H9 (cell line): Measurements from ENCODE around the gene PRKCI. TPM values are rescaled to one million over a fixed set of nuclear protein-coding genes. Genes with fewer than 3 reads are reported as not detected.

ENCODE experiments used
- DNase-seq: peaks from one replicate; pipeline ENCODE4 v3.0.0-alpha.2; 2017
- H2AFZ ChIP-seq: one replicate; pipeline ENCODE4 v1.6.1; 2013; ENCODE audit warnings: mild to moderate bottlenecking, low read length, control low read depth, moderate library complexity
- H2AK5ac ChIP-seq: 2 replicates; pipeline ENCODE4 v1.6.1; 2013; ENCODE audit warnings: low read length, control low read depth, mixed read lengths; ENCODE audit not compliant: insufficient read length
- H2BK120ac ChIP-seq: one replicate; pipeline ENCODE4 v1.6.1; 2013; ENCODE audit warnings: low read depth, mild to moderate bottlenecking, low read length, control low read depth, inconsistent platforms; ENCODE audit not compliant: poor library complexity, severe bottlenecking
- H2BK12ac ChIP-seq: 2 replicates; pipeline ENCODE4 v1.6.1; 2013; ENCODE audit warnings: low read length, control low read depth, mixed read lengths, low read depth; ENCODE audit not compliant: insufficient read length
- H2BK15ac ChIP-seq: 2 replicates; pipeline ENCODE4 v1.6.1; 2013; ENCODE audit warnings: low read depth, low read length, control low read depth
- H2BK20ac ChIP-seq: one replicate; pipeline ENCODE4 v1.6.1; 2013; ENCODE audit warnings: low read depth, mild to moderate bottlenecking, low read length, control low read depth, inconsistent platforms; ENCODE audit not compliant: poor library complexity, severe bottlenecking
- H2BK5ac ChIP-seq: 2 replicates; pipeline ENCODE4 v1.6.1; 2013; ENCODE audit warnings: low read length, control low read depth, mixed read lengths; ENCODE audit not compliant: insufficient read length
- H3K14ac ChIP-seq: 2 replicates; pipeline ENCODE4 v1.6.1; 2013; ENCODE audit warnings: low read length, control low read depth; ENCODE audit not compliant: insufficient read depth
- H3K18ac ChIP-seq: 2 replicates; pipeline ENCODE4 v1.6.1; 2013; ENCODE audit warnings: low read depth, mild to moderate bottlenecking, mixed read lengths, low read length, control low read depth; ENCODE audit not compliant: insufficient read length
- H3K23ac ChIP-seq: 2 replicates; pipeline ENCODE4 v1.6.1; 2013; ENCODE audit warnings: low read length, control low read depth, mixed read lengths, low read depth; ENCODE audit not compliant: insufficient read length
- H3K23me2 ChIP-seq: 2 replicates; pipeline ENCODE4 v1.6.1; 2013; ENCODE audit warnings: low read depth, mild to moderate bottlenecking, mixed read lengths, low read length, control low read depth; ENCODE audit not compliant: insufficient read length, poor library complexity, severe bottlenecking
- H3K27ac ChIP-seq: 2 replicates; pipeline ENCODE4 v1.5.1; 2013; ENCODE audit warnings: low read length, control low read depth, mixed read lengths, low read depth; ENCODE audit not compliant: insufficient read length
- H3K27me3 ChIP-seq: 2 replicates; pipeline ENCODE4 v1.6.1; 2013; ENCODE audit warnings: low read length, control low read depth, inconsistent platforms; ENCODE audit not compliant: insufficient read depth
- H3K4ac ChIP-seq: 2 replicates; pipeline ENCODE4 v1.6.1; 2013; ENCODE audit warnings: low read depth, mild to moderate bottlenecking, control low read depth, inconsistent platforms, low read length, moderate library complexity
- H3K4me1 ChIP-seq: 2 replicates; pipeline ENCODE4 v1.6.1; 2013; ENCODE audit warnings: low read length, control low read depth, inconsistent platforms; ENCODE audit not compliant: insufficient read depth
- H3K4me2 ChIP-seq: 2 replicates; pipeline ENCODE4 v1.6.1; 2013; ENCODE audit warnings: low read length, control low read depth, mixed read lengths; ENCODE audit not compliant: insufficient read length, insufficient read depth
- H3K56ac ChIP-seq: 2 replicates; pipeline ENCODE4 v1.6.1; 2013; ENCODE audit warnings: low read depth, mild to moderate bottlenecking, mixed read lengths, low read length, control low read depth; ENCODE audit not compliant: insufficient read length
- H3K79me1 ChIP-seq: 2 replicates; pipeline ENCODE4 v1.6.1; 2013; ENCODE audit warnings: low read depth, mild to moderate bottlenecking, moderate library complexity, low read length, control low read depth, inconsistent platforms; ENCODE audit not compliant: insufficient read depth, poor library complexity, severe bottlenecking
- H3K79me2 ChIP-seq: 2 replicates; pipeline ENCODE4 v1.6.1; 2013; ENCODE audit warnings: low read length, control low read depth, inconsistent platforms; ENCODE audit not compliant: insufficient read depth
- H3K9ac ChIP-seq: 2 replicates; pipeline ENCODE4 v1.6.1; 2013; ENCODE audit warnings: low read length, control low read depth, mixed read lengths; ENCODE audit not compliant: insufficient read length; ENCODE audit errors: extremely low read depth
- H3K9me3 ChIP-seq: one replicate; pipeline ENCODE4 v1.6.1; 2013; ENCODE audit warnings: low read depth, low read length, inconsistent platforms; ENCODE audit not compliant: control insufficient read depth
- H3T11ph ChIP-seq: one replicate; pipeline ENCODE4 v1.6.1; 2013; ENCODE audit warnings: mild to moderate bottlenecking, low read length, control low read depth, inconsistent platforms
- H4K20me1 ChIP-seq: one replicate; pipeline ENCODE4 v1.6.1; 2013; ENCODE audit not compliant: control insufficient read depth, insufficient read length, insufficient read depth
- H4K5ac ChIP-seq: 2 replicates; pipeline ENCODE4 v1.6.1; 2013; ENCODE audit warnings: low read depth, mild to moderate bottlenecking, mixed read lengths, low read length, control low read depth; ENCODE audit not compliant: insufficient read length
- H4K8ac ChIP-seq: replicated peaks from 2 replicates; pipeline ENCODE4 v1.6.1; 2013; ENCODE audit warnings: low read length, control low read depth, mixed read lengths, low read depth; ENCODE audit not compliant: insufficient read length
- H4K91ac ChIP-seq: 2 replicates; pipeline ENCODE4 v1.6.1; 2013; ENCODE audit warnings: low read depth, mild to moderate bottlenecking, moderate library complexity, mixed read lengths, low read length, control low read depth; ENCODE audit not compliant: insufficient read length
- H3K27ac Mint-ChIP-seq, 3 experiments: 2 replicates in 2 of 3; 3 replicates in 1 of 3; pipeline ENCODE4 v1.8.0; 2020 to 2021; ENCODE audit warnings: mixed read lengths in 3 of 3, mild to moderate bottlenecking in 1 of 3, moderate library complexity in 1 of 3
- H3K27me3 Mint-ChIP-seq: 2 replicates; pipeline ENCODE4 v1.8.0; 2021; ENCODE audit warnings: low read depth, mild to moderate bottlenecking, moderate library complexity, mixed read lengths
- H3K36me3 Mint-ChIP-seq, 3 experiments: 2 replicates in 2 of 3; 3 replicates in 1 of 3; pipeline ENCODE4 v1.8.0; 2020 to 2021; ENCODE audit warnings: low read depth in 3 of 3, mixed read lengths in 3 of 3; ENCODE audit not compliant: insufficient read depth in 1 of 3
- H3K4me1 Mint-ChIP-seq, 2 experiments: 2 replicates each; pipeline ENCODE4 v1.8.0; 2020; ENCODE audit warnings: mixed read lengths in 2 of 2
- H3K4me3 Mint-ChIP-seq, 2 experiments: 2 replicates in 1 of 2; 3 replicates in 1 of 2; pipeline ENCODE4 v1.8.0; 2020 to 2021; ENCODE audit warnings: mild to moderate bottlenecking in 2 of 2, mixed read lengths in 2 of 2, moderate library complexity in 1 of 2
- H3K9me3 Mint-ChIP-seq, 2 experiments: 2 replicates in 1 of 2; 3 replicates in 1 of 2; pipeline ENCODE4 v1.8.0; 2020; ENCODE audit warnings: mild to moderate bottlenecking in 2 of 2, mixed read lengths in 2 of 2, moderate library complexity in 1 of 2
- WGBS: extraction: QIAGEN DNeasy Blood & Tissue Kit; methylation state at CpG from one replicate; pipeline ENCODE4 v1.1.7; 2013; ENCODE audit warnings: missing lambda C conversion rate, low lambda C conversion rate, mixed read lengths; ENCODE audit not compliant: insufficient read length; ENCODE audit errors: extremely low coverage; 5-methylcytosine and 5-hydroxymethylcytosine counted together
- total RNA-seq: library from RNA; stranded (reverse); gene quantifications from 2 replicates; pipeline ENCODE4 v1.2.1, GENCODE V29; 2021
- TF ChIP-seq, protein P1 (sequence below): fragments of 200-600 bp; sonication (generic); conservative IDR thresholded peaks from 3 replicates; pipeline ENCODE4 v1.8.0; 2021; ENCODE audit warnings: antibody characterized with exemption, mild to moderate bottlenecking

Gene PRKCI
- total RNA-seq, 1 experiment from 2014 or later = 71.1 TPM

DNA sequence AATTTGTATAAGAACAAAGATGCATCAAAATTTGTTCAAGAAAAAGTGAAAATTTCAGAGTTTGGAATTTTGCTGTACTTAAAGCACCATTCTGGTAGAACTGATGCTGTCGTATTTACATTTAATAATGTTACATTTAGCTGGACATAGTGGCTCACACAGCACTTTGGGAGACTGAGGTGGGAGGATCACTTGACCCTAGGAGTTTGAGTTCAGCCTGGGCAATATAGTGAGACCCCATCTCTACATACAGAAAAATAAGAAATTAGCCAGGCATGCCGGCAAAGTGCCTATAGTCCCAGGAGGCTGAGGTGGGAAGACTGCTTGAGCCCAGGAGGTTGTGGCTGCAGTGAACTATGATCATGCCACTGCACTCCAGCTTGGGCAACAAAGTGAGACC is 83.8 kb downstream of the PRKCI start:
- TF ChIP-seq, protein P1, sequence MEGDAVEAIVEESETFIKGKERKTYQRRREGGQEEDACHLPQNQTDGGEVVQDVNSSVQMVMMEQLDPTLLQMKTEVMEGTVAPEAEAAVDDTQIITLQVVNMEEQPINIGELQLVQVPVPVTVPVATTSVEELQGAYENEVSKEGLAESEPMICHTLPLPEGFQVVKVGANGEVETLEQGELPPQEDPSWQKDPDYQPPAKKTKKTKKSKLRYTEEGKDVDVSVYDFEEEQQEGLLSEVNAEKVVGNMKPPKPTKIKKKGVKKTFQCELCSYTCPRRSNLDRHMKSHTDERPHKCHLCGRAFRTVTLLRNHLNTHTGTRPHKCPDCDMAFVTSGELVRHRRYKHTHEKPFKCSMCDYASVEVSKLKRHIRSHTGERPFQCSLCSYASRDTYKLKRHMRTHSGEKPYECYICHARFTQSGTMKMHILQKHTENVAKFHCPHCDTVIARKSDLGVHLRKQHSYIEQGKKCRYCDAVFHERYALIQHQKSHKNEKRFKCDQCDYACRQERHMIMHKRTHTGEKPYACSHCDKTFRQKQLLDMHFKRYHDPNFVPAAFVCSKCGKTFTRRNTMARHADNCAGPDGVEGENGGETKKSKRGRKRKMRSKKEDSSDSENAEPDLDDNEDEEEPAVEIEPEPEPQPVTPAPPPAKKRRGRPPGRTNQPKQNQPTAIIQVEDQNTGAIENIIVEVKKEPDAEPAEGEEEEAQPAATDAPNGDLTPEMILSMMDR = no peak
- Mint-ChIP-seq H3K4me3 (no peak overlapping the region), H3K27ac (no peak overlapping the region), H3K4me1 (peaks cover 2 to 7% of the 10 kb centered on the region in 2 experiments), H3K36me3 (peaks cover 1 to 18% (median 8%) of the 10 kb centered on the region in 3 experiments; a peak in 4 of 7 replicates), H3K9me3 (no peaks in the 10 kb centered on the region), H3K27me3 (no peaks in the 10 kb centered on the region)
- H2AFZ ChIP-seq = no peak overlapping the region
- no peak overlapping the region for H3K56ac ChIP-seq
- no peak overlapping the region for H2BK5ac ChIP-seq
- H3K23ac ChIP-seq = no peak overlapping the region
- no peak overlapping the region for H4K5ac ChIP-seq
- H2BK20ac ChIP-seq = no peak overlapping the region
- no peak overlapping the region for H3K4me2 ChIP-seq
- H3K14ac ChIP-seq = no peak overlapping the region
- H3K79me2 ChIP-seq = no peaks in the 10 kb centered on the region
- H3K4me1 ChIP-seq = no peaks in the 10 kb centered on the region
- no peak overlapping the region for H4K91ac ChIP-seq
- no peaks in the 10 kb centered on the region for H3K9me3 ChIP-seq
- no CpG with 5 or more reads among the region's 2 CpGs for WGBS
- H3T11ph ChIP-seq = no peak overlapping the region
- H3K27me3 ChIP-seq = no peaks in the 10 kb centered on the region
- no peak overlapping the region for H2BK12ac ChIP-seq
- H2BK120ac ChIP-seq = no peak overlapping the region
- H2AK5ac ChIP-seq = no peak overlapping the region
- H2BK15ac ChIP-seq = no peak overlapping the region
- no peak overlapping the region for H3K27ac ChIP-seq
- no peaks in the 10 kb centered on the region for H4K20me1 ChIP-seq
- no peak for DNase-seq
- no peaks in the 10 kb centered on the region for H3K23me2 ChIP-seq
- no peak overlapping the region for H3K18ac ChIP-seq
- no peak overlapping the region for H4K8ac ChIP-seq
- H3K9ac ChIP-seq = no peak overlapping the region
- H3K4ac ChIP-seq = no peak overlapping the region
- H3K79me1 ChIP-seq = no peaks in the 10 kb centered on the region
